MM.1S (cell line): ENCODE results near the gene MRPS26.

Source experiments
- DNase-seq: peaks from one replicate; pipeline ENCODE4 v3.0.0-alpha.2; 2015
- H2AFZ ChIP-seq: fragments of 300-600 bp; sonication (generic); 2 replicates; pipeline ENCODE4 v1.6.0; 2016; ENCODE audit warnings: antibody characterized with exemption, low read length
- H3F3A ChIP-seq: fragments of 300-600 bp; sonication (generic); 2 replicates; pipeline ENCODE4 v1.6.1; 2016; ENCODE audit warnings: mild to moderate bottlenecking, antibody characterized with exemption, low read length, moderate library complexity, mixed read lengths; ENCODE audit not compliant: insufficient read depth
- H3K27ac ChIP-seq: fragments of 300-600 bp; sonication (generic); 2 replicates; pipeline ENCODE4 v1.5.1; 2016; ENCODE audit warnings: mild to moderate bottlenecking, low read length
- H3K27me3 ChIP-seq: fragments of 300-600 bp; sonication (generic); replicated peaks from 2 replicates; pipeline ENCODE4 v1.6.0; 2016; ENCODE audit warnings: low read length; ENCODE audit not compliant: insufficient read depth
- H3K36me3 ChIP-seq: fragments of 300-600 bp; sonication (generic); replicated peaks from 2 replicates; pipeline ENCODE4 v1.6.1; 2016; ENCODE audit warnings: mild to moderate bottlenecking, low read length, mixed read lengths; ENCODE audit not compliant: insufficient read depth
- H3K4me1 ChIP-seq: fragments of 300-600 bp; sonication (generic); 2 replicates; pipeline ENCODE4 v1.6.1; 2016; ENCODE audit warnings: low read length, mixed read lengths
- H3K4me2 ChIP-seq: fragments of 300-600 bp; sonication (generic); 2 replicates; pipeline ENCODE4 v1.6.0; 2016; ENCODE audit warnings: low read depth, low read length
- H3K4me3 ChIP-seq: fragments of 300-600 bp; sonication (generic); 2 replicates; pipeline ENCODE4 v1.5.1; 2016; ENCODE audit warnings: low read length, mixed read lengths
- H3K79me2 ChIP-seq: fragments of 300-600 bp; sonication (generic); 2 replicates; pipeline ENCODE4 v1.6.1; 2016; ENCODE audit warnings: mixed run types, low read length, mixed read lengths
- H3K9ac ChIP-seq: fragments of 300-600 bp; sonication (generic); 2 replicates; pipeline ENCODE4 v1.6.1; 2016; ENCODE audit warnings: low read length, mixed read lengths
- H3K9me2 ChIP-seq: fragments of 300-600 bp; sonication (generic); replicated peaks from 2 replicates; pipeline ENCODE4 v1.6.1; 2016; ENCODE audit warnings: mild to moderate bottlenecking, low read length, mixed read lengths; ENCODE audit not compliant: insufficient read depth
- H3K9me3 ChIP-seq: fragments of 300-600 bp; sonication (generic); replicated peaks from 2 replicates; pipeline ENCODE4 v1.6.1; 2016; ENCODE audit warnings: mild to moderate bottlenecking, low read length, mixed read lengths; ENCODE audit not compliant: insufficient read depth
- H4K20me1 ChIP-seq: fragments of 300-600 bp; sonication (generic); 2 replicates; pipeline ENCODE4 v1.6.1; 2016; ENCODE audit warnings: mild to moderate bottlenecking, low read length, moderate library complexity, mixed read lengths; ENCODE audit not compliant: insufficient read depth
- CTCF ChIP-seq: fragments of 300-600 bp; sonication (generic); IDR thresholded peaks from 2 replicates; pipeline ENCODE4 v1.5.1; 2016; ENCODE audit warnings: antibody characterized with exemption, low read length, mixed read lengths
- EZH2 ChIP-seq: fragments of 300-600 bp; sonication (generic); optimal IDR thresholded peaks from 2 replicates; pipeline ENCODE3; 2017; ENCODE audit warnings: low read depth, mild to moderate bottlenecking, antibody characterized with exemption, low read length, mixed read lengths
- EZH2phosphoT487 ChIP-seq: fragments of 300-600 bp; sonication (generic); IDR thresholded peaks from 2 replicates; pipeline ENCODE4 v1.6.1; 2018; ENCODE audit warnings: antibody characterized with exemption, low read length

Gene MRPS26

GRCh38 chr20:3077618-3078134, 31.8 kb downstream of the MRPS26 start:
- Histone ChIP-seq H3K27me3 (peaks cover 13% of the 10 kb centered on the region), H3K9ac (no peak overlapping the region), H3K4me3 (no peak overlapping the region), H3K9me3 (no peaks in the 10 kb centered on the region), H3K27ac (no peak overlapping the region), H3K4me2 (no peak overlapping the region), H4K20me1 (no peaks in the 10 kb centered on the region), H3K4me1 (peaks cover 9% of the 10 kb centered on the region; the same call in 1 of the 2 replicates), H3K36me3 (no peaks in the 10 kb centered on the region), H3F3A (no peaks in the 10 kb centered on the region), H3K79me2 (no peaks in the 10 kb centered on the region), H3K9me2 (no peaks in the 10 kb centered on the region), H2AFZ (no peak overlapping the region)
- no peak for TF ChIP-seq EZH2phosphoT487
- no peak for TF ChIP-seq CTCF
- TF ChIP-seq EZH2 = no peak
- no peak for DNase-seq

- Histone ChIP-seq H3K9me2 (no peaks in the 10 kb centered on the region), H3F3A (no peaks in the 10 kb centered on the region), H3K79me2 (no peaks in the 10 kb centered on the region), H4K20me1 (no peaks in the 10 kb centered on the region), H3K9ac (no peak overlapping the region), H3K27me3 (peaks cover 32% of the 10 kb centered on the region), H3K36me3 (no peaks in the 10 kb centered on the region), H3K9me3 (no peaks in the 10 kb centered on the region), H2AFZ (no peak overlapping the region), H3K4me3 (no peak overlapping the region), H3K4me1 (no peaks in the 10 kb centered on the region), H3K27ac (no peak overlapping the region), H3K4me2 (no peak overlapping the region)
- TF ChIP-seq EZH2 (no peak), EZH2phosphoT487 (no peak), CTCF (no peak)
- no peak for DNase-seq
Observed at GRCh38 chr20:3080939-3081388, 35.1 kb downstream of the MRPS26 start.

- H3F3A ChIP-seq = no peaks in the 10 kb centered on the region
- H3K4me1 ChIP-seq = no peaks in the 10 kb centered on the region
- H3K36me3 ChIP-seq = no peaks in the 10 kb centered on the region
- H3K27me3 ChIP-seq = peaks cover 32% of the 10 kb centered on the region
- H3K4me3 ChIP-seq = no peak overlapping the region
- H3K27ac ChIP-seq = no peak overlapping the region
- TF ChIP-seq EZH2phosphoT487 (no peak), EZH2 (no peak), CTCF (no peak)
- no peaks in the 10 kb centered on the region for H3K9me2 ChIP-seq
- no peak overlapping the region for H3K9ac ChIP-seq
- H4K20me1 ChIP-seq = no peaks in the 10 kb centered on the region
- H3K4me2 ChIP-seq = no peak overlapping the region
- no peaks in the 10 kb centered on the region for H3K9me3 ChIP-seq
- no peak overlapping the region for H2AFZ ChIP-seq
- no peak for DNase-seq
- no peaks in the 10 kb centered on the region for H3K79me2 ChIP-seq
Observed at GRCh38 chr20:3081641-3082040, 35.8 kb downstream of the MRPS26 start.
